Measurements from ENCODE around the gene SP140L.
"Not testable (repeated sequence)": the region's sequence is repeated elsewhere in the genome, so short reads cannot be mapped to it uniquely, and the experiment has no call there.

SP140L gene

DNA sequence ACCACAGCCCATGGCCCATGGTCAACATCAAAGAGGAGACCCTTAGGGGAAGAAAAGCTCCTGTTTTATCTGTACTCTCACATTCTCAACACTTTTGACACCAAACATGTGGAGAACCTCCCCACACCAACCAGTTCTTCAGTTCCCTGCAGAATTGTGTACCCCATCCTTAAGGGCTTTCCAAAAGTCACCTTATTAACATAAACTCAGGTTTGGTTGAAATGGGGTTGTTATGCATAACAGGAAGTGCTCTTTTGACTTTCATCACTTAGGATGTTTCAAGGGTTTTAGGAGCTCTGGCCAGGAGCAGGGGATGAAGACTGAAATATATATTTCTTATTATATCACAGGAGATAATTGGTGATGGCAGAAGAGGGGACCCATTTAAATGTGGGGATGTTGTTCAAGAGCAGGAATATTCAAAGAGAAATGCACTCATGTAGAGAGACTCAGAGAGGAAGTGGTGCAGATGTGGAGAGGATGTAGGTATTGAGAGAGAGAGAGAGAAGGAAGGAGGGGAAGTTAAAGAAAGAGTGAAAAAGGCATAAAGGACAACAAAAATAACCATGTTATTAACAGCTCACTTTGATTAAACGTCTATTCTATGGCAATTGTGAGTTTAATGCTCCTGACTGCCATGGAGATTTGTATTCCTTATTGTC lies 35.2 kb downstream of the SP140L start:
- no peak for DNase-seq (ENCODE audit: low read depth)

DNA sequence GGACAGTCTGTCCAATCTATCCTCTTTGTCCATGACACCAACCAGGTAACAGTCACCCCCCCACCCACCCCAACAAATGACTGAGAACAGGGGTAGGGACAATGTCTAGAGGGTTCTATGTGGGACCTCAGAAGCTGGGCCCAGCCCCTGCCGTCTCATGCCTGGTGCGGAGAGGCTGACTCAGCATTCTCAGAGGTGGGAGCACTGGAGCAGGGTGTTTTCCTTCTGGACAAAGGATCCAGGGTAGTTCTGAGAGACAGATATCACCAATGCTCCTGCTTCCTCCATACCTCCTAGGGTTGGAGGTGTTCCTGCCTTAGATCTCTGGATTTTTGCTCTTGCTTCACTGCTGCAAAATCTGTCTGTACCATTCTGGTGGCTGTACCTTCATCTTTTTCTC lies 55.1 kb downstream of the SP140L start:
- DNase-seq (ENCODE audit: low read depth), result no peak

DNA sequence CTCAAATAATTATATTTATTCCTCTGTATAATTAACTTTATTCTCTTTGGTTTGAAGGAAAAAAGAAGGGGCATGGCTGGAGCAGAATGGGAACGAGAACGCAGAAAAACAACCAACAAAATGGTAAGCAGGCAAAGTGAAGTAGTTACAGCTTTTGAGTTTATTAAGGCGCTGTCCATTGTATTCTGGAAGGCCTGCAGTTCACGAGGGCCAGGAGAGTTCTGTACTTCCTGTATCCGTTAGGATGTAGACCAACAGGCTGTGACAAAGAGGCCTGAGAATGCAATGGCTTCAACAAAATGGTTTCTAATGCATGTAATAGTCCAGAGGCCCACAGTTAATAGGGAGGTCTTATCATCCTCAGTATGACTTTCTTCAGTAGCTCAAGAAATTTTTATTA lies 56.5 kb downstream of the SP140L start:
- no peak for DNase-seq (ENCODE audit: low read depth)

DNA sequence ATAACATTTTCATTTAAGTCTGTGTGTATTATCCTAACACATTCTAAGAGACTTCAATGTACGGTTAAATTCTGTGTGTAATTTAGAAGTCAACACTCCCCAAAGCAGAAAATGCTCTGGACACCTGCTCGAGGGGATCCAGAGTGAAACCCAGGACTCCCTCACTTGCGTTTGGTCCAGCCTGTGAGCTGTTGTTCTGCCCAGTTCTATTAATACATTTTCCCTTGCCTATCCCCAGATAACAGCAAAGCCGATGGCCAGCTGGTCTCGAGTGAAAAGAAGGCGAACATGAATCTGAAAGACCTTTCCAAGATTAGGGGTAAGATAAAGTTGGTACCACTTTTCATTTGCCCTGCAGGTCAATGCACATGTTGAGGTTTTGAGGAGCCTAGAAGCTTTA lies 58.0 kb downstream of the SP140L start:
- DNase-seq (ENCODE audit: low read depth), result no peak

DNA sequence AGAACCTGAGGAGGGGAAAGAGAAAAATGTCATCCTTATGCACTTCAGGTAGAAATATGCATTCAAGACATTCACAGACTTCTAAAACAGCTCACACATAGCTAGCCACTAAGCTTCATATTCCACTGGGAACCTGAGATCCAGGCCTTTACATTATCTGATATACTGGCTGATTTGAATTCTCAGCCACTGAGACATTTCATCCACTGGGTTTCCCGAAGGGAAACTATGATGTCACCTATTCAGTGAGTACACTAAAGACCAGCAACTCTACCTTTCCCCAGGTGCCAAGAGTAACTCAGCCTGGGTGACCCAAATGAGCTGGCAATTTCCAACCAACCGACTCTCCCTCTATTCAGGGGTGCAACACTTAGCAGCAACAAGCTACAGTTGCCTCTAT lies 67.3 kb downstream of the SP140L start:
- no peak for DNase-seq (ENCODE audit: low read depth)

DNA sequence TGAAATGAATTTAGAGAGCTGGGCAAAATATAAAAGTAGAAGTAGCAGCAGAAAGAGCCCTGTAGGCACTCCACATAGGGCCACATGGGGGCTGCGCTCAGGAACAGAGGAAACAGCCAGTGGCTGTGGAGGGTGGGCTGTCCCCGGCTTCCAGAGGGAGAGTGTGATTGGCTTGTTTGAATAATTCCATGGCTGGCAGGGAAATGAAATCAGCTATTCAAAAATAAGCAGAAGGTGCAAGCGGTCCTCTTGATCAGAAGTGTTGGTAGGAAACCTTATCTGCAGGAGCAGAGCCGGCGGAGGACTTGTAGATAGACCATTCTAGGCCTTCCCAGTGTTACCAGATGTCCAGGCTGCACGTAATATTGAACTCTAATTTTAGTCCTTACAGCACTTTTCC lies 71.7 kb downstream of the SP140L start:
- not testable (repeated sequence) for DNase-seq (ENCODE audit: low read depth)

DNA sequence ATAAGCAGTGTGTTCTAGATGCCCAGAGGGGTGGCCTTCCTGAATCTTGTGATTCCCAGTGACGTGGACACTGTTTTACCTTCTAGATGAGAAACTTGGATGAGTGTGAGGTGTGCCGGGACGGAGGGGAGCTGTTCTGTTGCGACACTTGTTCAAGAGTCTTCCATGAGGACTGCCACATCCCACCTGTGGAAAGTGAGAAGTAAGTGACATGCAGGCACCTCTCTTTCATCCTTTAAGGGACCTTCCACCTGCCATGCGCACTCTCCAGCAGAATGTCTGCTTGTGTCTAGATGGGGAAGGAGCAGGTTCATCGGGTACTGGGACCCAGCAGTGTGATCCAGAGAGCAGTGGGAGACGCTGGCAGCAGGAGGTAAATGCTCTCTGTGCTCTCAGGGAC lies 73.0 kb downstream of the SP140L start:
- no peak for DNase-seq (ENCODE audit: low read depth)

DNA sequence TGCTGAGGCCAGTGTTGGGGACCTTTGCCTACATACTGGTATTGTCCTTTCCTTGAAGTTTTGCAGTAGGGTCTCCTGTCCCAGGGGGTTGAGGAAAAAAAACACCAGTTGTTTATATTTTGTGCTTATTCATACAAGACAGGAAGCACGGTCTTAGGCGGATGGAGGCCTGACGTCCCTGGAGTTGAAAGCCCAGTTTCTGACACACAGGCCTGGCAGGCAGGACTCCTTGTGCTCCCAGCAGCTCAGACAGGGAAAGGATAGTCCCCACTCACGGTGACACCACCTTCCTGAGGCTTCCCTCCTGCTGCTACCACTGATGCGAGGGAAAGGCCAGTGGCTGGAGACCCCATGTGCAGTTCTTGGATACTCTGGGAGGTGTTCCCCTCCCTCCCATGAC lies 73.5 kb downstream of the SP140L start:
- DNase-seq (ENCODE audit: low read depth), result no peak

DNA sequence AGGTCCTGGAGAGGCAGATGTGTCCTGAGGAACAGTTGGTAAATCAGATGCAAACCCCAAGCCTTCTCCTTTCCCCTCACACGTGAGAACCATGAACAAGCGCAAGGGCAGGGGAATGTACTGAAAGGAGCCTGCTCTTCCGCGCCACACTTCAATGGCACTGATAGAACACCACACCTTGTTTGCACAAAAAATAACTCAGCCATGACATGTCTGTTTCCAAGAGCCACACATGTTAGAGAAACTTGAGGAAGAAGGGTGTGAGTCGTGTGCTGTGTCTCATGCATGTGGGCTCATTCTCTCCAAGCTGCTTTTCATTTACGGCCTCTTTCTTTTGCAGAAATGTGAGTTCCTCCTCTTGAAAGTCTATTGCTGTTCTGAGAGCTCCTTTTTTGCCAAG lies 74.0 kb downstream of the SP140L start:
- DNase-seq (ENCODE audit: low read depth), result not testable (repeated sequence)

DNA sequence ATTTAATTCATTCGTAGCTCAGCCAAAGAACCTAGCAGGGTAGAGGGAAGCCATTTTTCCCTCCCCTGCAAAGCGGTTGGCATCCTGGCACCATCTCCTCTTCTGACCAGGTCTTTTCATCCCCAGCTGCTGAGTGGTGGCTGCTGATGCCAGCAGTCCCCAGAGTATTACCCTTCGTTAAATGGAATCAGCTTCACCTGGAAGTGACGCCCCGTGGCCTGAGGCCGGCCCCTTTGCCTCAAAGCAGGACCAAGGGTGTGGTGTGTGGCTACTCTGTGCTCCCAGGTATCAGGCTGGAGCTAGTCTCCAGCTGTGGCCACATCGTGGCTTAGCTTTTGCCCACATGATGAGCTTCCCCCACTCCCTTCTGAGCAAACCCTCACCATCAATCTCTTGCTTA lies 76.8 kb downstream of the SP140L start:
- DNase-seq (ENCODE audit: low read depth), result no peak

DNA sequence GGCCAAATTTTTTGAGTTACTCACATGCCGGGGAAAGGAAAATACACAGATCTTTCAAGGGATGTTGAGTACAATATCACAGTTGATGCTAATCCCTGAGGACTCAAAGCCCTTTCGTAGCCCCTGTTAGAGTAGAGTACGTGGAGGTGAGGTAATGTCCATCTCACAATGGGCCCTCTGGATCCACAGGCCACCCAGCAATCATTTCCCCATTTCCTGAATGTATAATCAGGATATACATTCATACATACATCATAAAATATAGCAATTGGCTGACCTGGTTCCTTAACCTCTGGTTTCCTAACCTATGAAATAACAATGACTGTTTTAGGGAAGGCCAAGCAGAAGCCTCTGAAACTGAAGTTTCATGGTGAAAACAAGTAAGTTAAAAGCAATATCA lies 78.8 kb downstream of the SP140L start:
- no peak for DNase-seq (ENCODE audit: low read depth)

DNA sequence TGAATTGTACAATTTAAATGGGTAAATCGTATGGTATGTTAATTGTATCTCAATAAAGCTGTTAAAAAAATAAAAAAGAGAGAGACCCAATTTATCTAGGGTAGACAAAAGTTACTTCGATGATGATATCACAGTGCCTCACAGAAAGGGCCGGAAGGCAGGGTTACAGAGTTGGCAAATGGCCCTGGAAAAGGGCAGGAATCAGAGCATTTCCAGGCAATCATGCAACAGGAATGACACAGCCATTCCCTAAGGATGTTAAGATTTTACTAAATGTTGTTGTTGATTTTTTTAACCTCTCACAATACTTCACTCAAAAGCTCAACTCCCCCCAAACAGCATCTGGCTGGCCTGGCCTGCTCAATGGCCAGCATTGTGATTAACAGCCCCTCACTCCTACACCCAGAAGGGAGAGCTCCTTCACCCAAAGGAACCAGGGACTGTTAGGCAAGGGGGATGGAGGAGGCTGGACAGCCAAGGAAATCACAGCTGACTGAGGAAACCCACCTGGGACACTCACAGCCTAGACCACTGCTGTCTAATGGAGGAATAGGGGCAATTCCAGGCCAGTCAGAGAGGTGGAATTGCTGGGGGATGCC lies 81.3 kb downstream of the SP140L start:
- peak; percentile 93 for DNase-seq (ENCODE audit: low read depth)

DNA sequence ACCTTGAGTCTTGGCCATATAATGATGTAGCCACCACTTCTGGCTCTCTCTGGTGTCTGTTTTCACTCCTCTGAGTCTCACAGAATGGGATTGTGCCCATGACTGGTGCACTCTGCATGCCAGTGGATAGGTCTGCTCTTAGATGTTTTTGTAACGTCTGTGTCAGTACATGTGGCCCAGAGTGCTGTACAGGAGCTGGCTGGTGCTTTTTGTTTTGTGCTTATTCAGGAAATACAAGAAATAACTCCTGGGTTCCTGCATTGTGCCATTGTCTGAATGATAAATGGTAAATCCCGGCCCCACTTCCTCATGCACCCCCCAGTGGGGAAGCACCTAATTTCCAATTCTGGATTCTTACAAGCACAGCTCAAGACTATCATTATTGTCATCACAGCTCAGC lies 82.3 kb downstream of the SP140L start:
- peak; percentile 5 for DNase-seq (ENCODE audit: low read depth)

DNA sequence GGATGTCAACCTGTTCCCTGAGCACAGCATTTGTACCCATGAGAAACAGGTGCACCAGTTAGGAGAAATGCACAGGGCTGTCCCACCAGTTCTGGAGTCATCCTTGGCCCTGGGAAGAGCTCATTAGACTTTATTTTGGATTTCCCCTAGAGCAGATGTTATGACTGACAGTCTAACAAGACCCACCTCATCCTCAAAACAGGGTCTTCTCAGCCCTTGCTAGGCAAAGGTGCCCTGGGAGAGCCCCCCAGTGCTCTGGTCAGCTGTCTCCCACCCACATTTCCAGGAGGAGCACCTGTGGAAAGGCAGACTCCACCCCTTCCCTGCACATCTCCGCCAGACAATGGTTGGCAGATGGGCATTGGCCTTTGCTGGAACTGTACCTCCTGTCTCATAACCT lies 83.3 kb downstream of the SP140L start:
- no peak for DNase-seq (ENCODE audit: low read depth)

DNA sequence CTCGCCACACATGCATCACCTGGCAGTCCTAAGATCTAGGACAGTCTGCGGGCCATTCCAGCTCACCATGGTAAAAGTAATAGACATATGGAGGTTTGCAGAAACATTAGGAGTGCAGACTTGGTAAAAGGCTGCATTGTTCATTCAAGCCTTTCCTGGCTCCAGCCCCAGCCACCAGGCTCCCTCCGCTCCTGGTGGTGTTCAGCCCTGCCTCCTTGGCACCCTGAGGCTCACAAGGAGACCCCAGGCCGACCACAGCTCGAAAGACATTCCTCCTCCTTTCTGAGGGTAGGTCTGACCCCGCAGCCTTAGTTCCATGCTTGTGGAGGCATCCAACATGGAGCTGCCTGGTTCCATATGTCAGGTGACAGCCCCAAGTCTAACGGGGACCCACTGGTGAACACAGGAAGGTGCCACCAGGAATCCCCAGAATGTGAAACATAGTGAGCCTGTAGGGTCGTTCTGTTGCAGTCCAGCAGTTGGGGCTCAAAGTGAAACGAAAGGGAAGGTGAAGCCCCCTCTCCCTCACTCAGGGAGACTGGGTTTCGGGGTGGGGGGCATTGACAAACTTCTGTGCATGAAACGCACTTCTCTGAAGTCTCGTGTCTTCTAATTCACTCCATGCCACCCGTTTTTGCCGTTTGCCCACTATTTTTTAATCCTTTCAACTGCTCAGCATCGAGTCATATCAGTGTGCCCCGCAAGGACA lies 84.0 kb downstream of the SP140L start:
- DNase-seq (ENCODE audit: low read depth), result no peak

DNA sequence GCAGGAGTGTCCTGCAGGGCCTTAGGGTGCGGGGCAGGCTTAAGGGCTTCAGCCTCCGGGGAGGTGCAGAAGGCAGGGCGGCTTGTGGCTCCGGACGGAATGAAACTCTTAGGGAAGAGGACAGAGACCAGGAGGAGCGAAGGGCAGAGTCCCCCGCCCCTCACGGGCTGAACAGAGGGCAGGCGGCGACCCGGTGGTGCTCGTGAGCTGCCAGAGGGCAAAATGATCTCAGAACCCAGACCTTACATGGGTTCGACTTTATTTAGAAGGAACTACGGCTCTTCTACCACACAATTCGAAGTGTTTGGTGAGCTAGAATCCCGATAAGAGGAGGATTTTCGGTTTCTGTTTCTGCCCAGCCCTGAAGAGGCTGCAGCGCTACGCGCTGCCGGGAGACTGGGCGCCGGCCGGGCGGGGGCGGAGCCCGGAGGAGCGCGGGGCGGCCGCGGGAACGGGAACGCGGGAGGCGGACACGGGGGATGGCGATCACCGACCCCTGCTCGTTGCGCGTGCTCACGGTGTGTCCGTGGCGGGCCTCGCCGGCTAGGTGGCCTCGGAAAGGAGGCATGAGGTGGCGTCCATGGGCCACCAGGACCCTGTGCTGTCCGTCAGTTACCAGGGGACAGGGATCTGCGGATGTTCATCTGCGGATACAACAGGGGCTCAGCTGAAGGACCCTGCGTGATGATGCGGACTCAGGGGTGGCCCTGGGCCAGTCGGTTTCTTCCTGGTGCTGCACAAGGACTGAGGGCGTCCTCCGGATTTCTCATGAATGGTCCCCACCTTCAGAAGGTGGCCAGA lies 84.8 kb downstream of the SP140L start:
- peak; percentile 77 for DNase-seq (ENCODE audit: low read depth)

DNA sequence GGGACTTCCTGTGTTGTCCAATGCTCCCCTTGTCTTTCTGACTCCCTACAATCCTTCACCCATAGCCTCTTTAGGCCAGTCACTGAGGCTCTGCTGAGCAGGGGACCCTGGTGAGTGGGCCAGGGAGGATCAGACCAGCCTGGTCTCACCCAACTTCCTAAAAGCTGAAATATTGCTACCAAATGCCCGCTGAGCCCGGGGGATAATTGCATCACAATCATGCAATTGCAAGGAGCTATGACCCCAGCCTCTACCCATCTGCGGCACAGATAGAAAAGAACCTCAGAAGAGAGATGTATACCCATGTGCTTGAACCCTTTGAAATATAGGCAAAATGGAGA lies 85.3 kb downstream of the SP140L start:
- no peak for DNase-seq (ENCODE audit: low read depth)

DNA sequence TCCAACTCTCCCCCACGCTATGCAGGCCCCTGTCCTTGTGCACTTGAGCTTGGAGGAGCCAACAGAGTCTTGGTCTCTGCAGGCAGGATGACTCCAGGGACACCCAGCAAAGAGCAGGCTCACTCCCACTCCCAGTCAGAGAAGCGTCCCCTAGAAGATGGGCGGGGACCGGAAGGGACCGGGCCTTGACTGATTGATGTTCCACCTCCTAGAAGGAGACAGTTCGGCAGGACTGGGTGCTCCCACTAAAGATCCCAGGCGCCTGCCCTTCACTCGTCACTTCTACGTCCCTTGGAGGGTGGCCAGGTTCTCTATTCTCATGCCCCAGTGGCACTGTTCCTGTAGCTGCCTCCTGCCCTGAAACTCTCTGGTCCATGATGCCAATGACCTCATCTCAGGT lies 85.9 kb downstream of the SP140L start:
- no peak for DNase-seq (ENCODE audit: low read depth)

DNA sequence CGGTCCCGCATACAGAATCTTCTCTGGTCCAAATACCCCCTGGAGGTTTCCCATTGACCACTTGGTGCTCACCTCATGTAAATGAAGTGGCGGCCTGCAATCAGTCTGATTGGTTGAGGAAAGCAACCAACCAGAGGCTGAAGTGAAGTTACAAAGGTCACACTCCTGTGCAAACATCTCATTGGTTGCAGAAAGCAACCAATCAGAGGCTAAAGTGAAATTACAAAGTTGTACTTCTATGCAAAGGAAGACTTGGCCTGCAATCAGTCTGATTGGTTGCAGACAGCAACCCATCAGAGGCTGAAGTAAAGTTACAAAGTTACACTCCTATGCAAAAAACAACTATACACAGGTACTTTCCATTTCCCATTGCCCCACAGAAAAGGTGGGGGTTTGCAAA lies 86.5 kb downstream of the SP140L start:
- no peak for DNase-seq (ENCODE audit: low read depth)

DNA sequence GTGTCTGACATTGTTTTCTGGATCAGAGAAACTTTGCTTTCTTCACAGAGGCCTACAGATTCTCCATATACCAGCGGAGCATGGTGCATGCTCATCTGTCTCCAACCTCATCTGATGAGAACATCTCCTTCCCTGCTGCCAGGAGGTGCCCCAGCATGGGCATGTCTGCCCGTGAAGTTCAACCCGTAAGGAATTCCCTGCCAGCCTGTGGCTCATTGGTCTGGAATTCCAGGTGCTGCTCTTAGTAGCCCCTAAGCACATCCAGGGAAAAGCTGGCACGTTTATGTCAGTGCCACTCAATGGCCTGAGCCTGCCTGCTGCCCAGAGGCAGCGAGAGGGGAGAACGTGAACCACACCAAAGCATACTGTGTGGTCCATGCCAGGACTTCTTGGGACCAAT lies 87.3 kb downstream of the SP140L start:
- DNase-seq (ENCODE audit: low read depth), result no peak

DNA sequence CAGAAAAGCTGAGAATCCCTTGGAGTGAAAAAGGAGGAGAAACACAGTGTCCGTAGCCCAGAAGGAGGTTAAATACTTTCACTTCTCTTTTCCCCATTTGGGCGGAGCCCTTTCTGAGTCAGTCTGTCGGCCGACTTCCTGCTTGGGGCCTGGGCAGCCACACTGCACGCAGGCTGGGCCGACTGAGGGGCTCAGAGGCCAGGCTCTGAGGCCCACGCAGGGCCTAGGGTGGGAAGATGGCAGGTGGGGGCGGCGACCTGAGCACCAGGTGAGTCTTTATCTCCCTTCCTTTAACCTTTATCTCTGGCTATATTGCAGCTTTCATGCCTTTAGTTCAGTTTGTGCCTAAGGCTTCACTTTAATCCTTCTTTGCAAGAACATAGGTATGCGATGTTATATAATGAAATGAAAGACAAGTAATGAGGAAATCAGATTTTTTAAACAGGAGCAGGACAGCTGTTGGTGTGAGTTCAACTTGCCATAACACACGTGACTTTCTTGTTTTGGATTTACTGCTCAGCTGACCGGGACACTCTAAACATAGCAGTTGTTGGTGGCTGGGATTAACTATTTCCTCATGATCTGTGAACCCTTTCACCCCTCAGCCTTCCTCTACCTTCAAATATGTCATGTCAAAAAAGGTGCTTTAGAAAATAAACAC lies 89.2 kb downstream of the SP140L start, which contains the start of gene SP100:
TSS of gene SP100 (plus strand) at position 141 of the 661 bp plus-strand sequence. CDS start at position 237, 96 bp downstream.
- DNase-seq (ENCODE audit: low read depth), result peak; percentile 91

DNA sequence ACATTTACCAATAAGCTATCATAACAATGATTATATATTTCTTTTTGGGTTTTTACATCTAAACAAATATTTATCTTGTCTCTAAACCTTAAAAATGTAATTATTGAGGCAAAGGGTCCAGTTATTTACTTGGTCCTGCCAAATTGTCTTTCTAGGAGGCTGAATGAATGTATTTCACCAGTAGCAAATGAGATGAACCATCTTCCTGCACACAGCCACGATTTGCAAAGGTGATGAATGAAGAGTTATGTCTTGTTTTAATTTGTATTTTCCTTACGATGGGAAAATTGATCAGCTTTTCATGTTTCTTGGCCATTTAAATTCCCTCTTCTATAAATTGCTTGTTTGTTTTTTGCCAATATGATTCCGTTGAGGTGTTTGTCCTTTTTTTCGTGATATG lies 90.4 kb downstream of the SP140L start:
- DNase-seq (ENCODE audit: low read depth), result no peak

Measured in EH (cell line).